ENCODE data around the gene OLR1. TPM values are rescaled to one million over a fixed set of nuclear protein-coding genes. Genes with fewer than 3 reads are reported as not detected.

The OLR1 gene
- total and polyA plus RNA-seq, 2 donors = 0.52 to 1.1 TPM

- Histone ChIP-seq H3K27ac (ENCODE audit: low read depth in 1 of 2, low read length in 1 of 2) (no peak overlapping the region), H3K27me3 (ENCODE audit: control insufficient read depth in 2 of 2, insufficient read depth in 1 of 2, low read length in 1 of 2) (no peaks in the 10 kb centered on the region), H3K4me3 (ENCODE audit: low read length in 2 of 2) (no peak overlapping the region), H3K36me3 (ENCODE audit: control insufficient read depth in 2 of 2, insufficient read depth in 2 of 2, low read length in 1 of 2) (no peaks in the 10 kb centered on the region), H3K4me1 (ENCODE audit: control insufficient read depth in 2 of 2, insufficient read depth in 2 of 2, low read length in 2 of 2) (no peaks in the 10 kb centered on the region), H3K9me3 (ENCODE audit: control insufficient read depth in 2 of 2, insufficient read depth in 1 of 2, low read length in 1 of 2) (no peaks in the 10 kb centered on the region)
- 95% methylated on average over 3 of the region's 3 CpGs for WGBS
- no peak for DNase-seq (ENCODE audit: low read depth in 6 of 9, low spot score in 9 of 9)
These were observed 52.9 kb downstream of the OLR1 start for GRCh38 chr12:10119066-10119465.

DNA sequence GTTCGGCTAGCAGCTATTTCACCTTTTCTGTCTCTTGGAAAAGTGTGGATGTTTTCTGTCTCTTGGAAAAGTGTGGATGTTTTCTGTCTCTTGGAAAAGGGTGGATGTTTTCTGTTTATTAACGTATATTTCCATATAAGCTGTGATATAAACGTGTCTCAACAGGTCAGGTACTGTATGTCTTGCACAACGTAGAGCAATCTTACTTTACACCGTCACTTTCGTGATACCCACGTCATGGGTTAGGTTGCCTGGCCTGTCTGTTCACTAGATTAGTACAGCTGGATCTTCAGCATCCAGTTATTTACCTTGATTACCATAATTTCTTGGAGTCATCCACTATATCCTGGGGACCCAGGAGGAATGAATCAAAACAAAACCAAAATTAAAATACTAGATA is 56.0 kb downstream of the OLR1 start:
- Histone ChIP-seq H3K9me3 (ENCODE audit: control insufficient read depth in 2 of 2, insufficient read depth in 1 of 2, low read length in 1 of 2) (peaks cover 0 to 9% of the 10 kb centered on the region in 2 donors), H3K27me3 (ENCODE audit: control insufficient read depth in 2 of 2, insufficient read depth in 1 of 2, low read length in 1 of 2) (no peaks in the 10 kb centered on the region), H3K4me3 (ENCODE audit: low read length in 2 of 2) (no peak overlapping the region), H3K36me3 (ENCODE audit: control insufficient read depth in 2 of 2, insufficient read depth in 2 of 2, low read length in 1 of 2) (no peaks in the 10 kb centered on the region), H3K4me1 (ENCODE audit: control insufficient read depth in 2 of 2, insufficient read depth in 2 of 2, low read length in 2 of 2) (no peaks in the 10 kb centered on the region), H3K27ac (ENCODE audit: low read depth in 1 of 2, low read length in 1 of 2) (no peak overlapping the region)
- 96% methylated on average over 7 of the region's 7 CpGs for WGBS
- DNase-seq (ENCODE audit: low read depth in 6 of 9, low spot score in 9 of 9) = no peak

DNA sequence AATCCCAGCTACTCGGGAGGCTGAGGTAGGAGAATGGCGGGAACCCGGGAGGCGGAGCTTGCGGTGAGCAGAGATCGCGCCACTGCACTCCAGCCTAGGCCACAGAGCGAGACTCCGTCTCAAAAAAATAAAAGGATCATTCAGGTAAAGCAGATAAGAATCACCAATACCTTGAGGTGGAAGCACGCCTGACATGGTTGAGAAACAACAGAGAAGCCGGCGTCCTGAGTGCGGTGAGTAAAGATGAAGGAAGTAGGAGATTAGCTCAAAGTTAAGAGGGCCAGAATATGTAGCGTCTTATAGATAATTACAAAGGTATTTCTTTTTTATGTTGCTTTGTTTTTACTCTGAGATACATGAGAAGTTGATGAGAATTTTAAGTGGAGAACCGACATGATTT is 56.6 kb downstream of the OLR1 start:
- DNase-seq (ENCODE audit: low read depth in 6 of 9, low spot score in 9 of 9) = no peak
- H3K27me3 ChIP-seq (ENCODE audit: control insufficient read depth in 2 of 2, insufficient read depth in 1 of 2, low read length in 1 of 2) = no peaks in the 10 kb centered on the region
- no peaks in the 10 kb centered on the region for H3K36me3 ChIP-seq (ENCODE audit: control insufficient read depth in 2 of 2, insufficient read depth in 2 of 2, low read length in 1 of 2)
- peaks cover 0 to 10% of the 10 kb centered on the region in 2 donors for H3K9me3 ChIP-seq (ENCODE audit: control insufficient read depth in 2 of 2, insufficient read depth in 1 of 2, low read length in 1 of 2)
- H3K27ac ChIP-seq (ENCODE audit: low read depth in 1 of 2, low read length in 1 of 2) = no peak overlapping the region
- no peak overlapping the region for H3K4me3 ChIP-seq (ENCODE audit: low read length in 2 of 2)
- H3K4me1 ChIP-seq (ENCODE audit: control insufficient read depth in 2 of 2, insufficient read depth in 2 of 2, low read length in 2 of 2) = no peaks in the 10 kb centered on the region
- 91% methylated on average over 15 of the region's 15 CpGs for WGBS

DNA sequence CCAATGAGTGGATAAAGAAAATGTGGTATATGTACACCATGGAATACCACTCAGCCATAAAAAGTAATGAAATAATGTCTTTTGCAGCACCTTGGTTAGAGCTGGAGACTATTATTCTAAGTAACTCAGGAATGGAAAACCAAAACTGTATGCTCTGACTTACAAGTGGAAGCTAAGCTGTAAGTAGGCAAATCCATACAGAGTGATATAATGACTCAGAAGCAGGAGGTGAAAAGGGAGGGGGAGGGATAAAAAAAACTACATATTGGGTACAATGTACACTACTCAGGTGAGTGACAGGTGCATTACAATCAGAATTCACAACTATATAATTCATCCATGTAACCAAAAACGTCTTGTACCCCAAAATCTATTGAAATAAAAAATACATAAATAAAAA is 58.0 kb downstream of the OLR1 start:
- H3K27ac ChIP-seq (ENCODE audit: low read depth in 1 of 2, low read length in 1 of 2) = no peak overlapping the region
- H3K36me3 ChIP-seq (ENCODE audit: control insufficient read depth in 2 of 2, insufficient read depth in 2 of 2, low read length in 1 of 2) = no peaks in the 10 kb centered on the region
- no peaks in the 10 kb centered on the region for H3K4me1 ChIP-seq (ENCODE audit: control insufficient read depth in 2 of 2, insufficient read depth in 2 of 2, low read length in 2 of 2)
- H3K27me3 ChIP-seq (ENCODE audit: control insufficient read depth in 2 of 2, insufficient read depth in 1 of 2, low read length in 1 of 2) = no peaks in the 10 kb centered on the region
- WGBS = 94% methylated on average over 1 of the region's 1 CpG
- H3K4me3 ChIP-seq (ENCODE audit: low read length in 2 of 2) = no peak overlapping the region
- DNase-seq (ENCODE audit: low read depth in 6 of 9, low spot score in 9 of 9) = no peak
- peaks cover 0 to 10% of the 10 kb centered on the region in 2 donors for H3K9me3 ChIP-seq (ENCODE audit: control insufficient read depth in 2 of 2, insufficient read depth in 1 of 2, low read length in 1 of 2)

DNA sequence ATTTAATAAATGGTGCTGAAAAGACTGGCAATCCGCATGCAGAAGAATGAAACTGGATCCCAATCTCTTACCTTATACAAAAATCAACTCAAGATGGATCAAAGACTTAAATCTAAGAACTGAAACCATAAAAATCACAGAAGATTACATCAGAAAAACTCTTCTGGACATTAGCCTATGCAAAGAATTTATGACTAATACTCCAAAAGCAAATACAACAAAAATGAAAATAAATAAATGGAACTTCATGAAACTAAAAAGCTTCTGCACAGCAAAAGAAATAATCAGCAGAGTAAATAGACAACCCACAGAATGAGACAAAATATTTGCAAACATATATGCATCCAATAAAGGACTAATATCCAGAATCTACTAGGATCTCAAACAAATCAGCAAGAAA is 58.9 kb downstream of the OLR1 start:
- Histone ChIP-seq H3K27ac (ENCODE audit: low read depth in 1 of 2, low read length in 1 of 2) (no peak overlapping the region), H3K4me1 (ENCODE audit: control insufficient read depth in 2 of 2, insufficient read depth in 2 of 2, low read length in 2 of 2) (no peaks in the 10 kb centered on the region), H3K36me3 (ENCODE audit: control insufficient read depth in 2 of 2, insufficient read depth in 2 of 2, low read length in 1 of 2) (no peaks in the 10 kb centered on the region), H3K4me3 (ENCODE audit: low read length in 2 of 2) (no peak overlapping the region), H3K9me3 (ENCODE audit: control insufficient read depth in 2 of 2, insufficient read depth in 1 of 2, low read length in 1 of 2) (peaks cover 0 to 10% of the 10 kb centered on the region in 2 donors), H3K27me3 (ENCODE audit: control insufficient read depth in 2 of 2, insufficient read depth in 1 of 2, low read length in 1 of 2) (no peaks in the 10 kb centered on the region)
- DNase-seq (ENCODE audit: low read depth in 6 of 9, low spot score in 9 of 9) = no peak
- 97% methylated on average over 1 of the region's 1 CpG for WGBS

GRCh38 chr12:10111451-10111850 is 60.5 kb downstream of the OLR1 start:
- no peak for DNase-seq (ENCODE audit: low read depth in 6 of 9, low spot score in 9 of 9)
- Histone ChIP-seq H3K4me3 (ENCODE audit: low read length in 2 of 2) (no peak overlapping the region), H3K9me3 (ENCODE audit: control insufficient read depth in 2 of 2, insufficient read depth in 1 of 2, low read length in 1 of 2) (peaks cover 0 to 10% of the 10 kb centered on the region in 2 donors), H3K4me1 (ENCODE audit: control insufficient read depth in 2 of 2, insufficient read depth in 2 of 2, low read length in 2 of 2) (no peaks in the 10 kb centered on the region), H3K36me3 (ENCODE audit: control insufficient read depth in 2 of 2, insufficient read depth in 2 of 2, low read length in 1 of 2) (no peaks in the 10 kb centered on the region), H3K27ac (ENCODE audit: low read depth in 1 of 2, low read length in 1 of 2) (no peak overlapping the region), H3K27me3 (ENCODE audit: control insufficient read depth in 2 of 2, insufficient read depth in 1 of 2, low read length in 1 of 2) (no peaks in the 10 kb centered on the region)
- WGBS = 96% methylated on average over 38 of the region's 38 CpGs

DNA sequence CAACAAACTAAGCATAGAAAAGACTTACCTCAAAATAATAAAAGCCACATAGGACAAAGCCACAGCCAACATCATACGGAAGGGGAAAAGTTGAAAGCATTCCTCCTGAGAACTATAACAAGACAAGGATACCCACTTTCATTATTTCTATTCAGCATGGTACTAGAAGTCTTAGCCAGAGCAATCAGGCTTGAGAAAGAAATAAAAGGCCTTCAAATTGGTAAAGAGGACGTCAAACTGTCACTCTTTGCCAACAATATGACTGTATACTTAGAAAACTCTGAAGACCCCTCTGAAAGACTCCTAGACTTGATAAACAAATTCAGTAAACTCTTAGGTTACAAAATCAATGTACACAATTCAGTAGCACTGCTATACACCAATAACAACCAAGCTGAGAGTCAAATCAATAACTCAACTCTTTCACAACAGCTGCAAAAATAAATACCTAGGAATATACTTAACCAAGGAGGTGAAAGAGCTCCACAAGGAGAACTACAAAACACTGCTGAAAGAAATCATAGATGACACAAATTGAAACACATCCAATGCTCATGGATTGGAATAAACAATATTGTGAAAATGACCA is 61.6 kb downstream of the OLR1 start:
- H3K4me1 ChIP-seq (ENCODE audit: control insufficient read depth in 2 of 2, insufficient read depth in 2 of 2, low read length in 2 of 2) = no peaks in the 10 kb centered on the region
- no peak for DNase-seq (ENCODE audit: low read depth in 6 of 9, low spot score in 9 of 9)
- H3K4me3 ChIP-seq (ENCODE audit: low read length in 2 of 2) = no peak overlapping the region
- no peaks in the 10 kb centered on the region for H3K36me3 ChIP-seq (ENCODE audit: control insufficient read depth in 2 of 2, insufficient read depth in 2 of 2, low read length in 1 of 2)
- H3K27me3 ChIP-seq (ENCODE audit: control insufficient read depth in 2 of 2, insufficient read depth in 1 of 2, low read length in 1 of 2) = no peaks in the 10 kb centered on the region
- WGBS = 96% methylated on average over 2 of the region's 2 CpGs
- peaks cover 0 to 10% of the 10 kb centered on the region in 2 donors for H3K9me3 ChIP-seq (ENCODE audit: control insufficient read depth in 2 of 2, insufficient read depth in 1 of 2, low read length in 1 of 2)
- H3K27ac ChIP-seq (ENCODE audit: low read depth in 1 of 2, low read length in 1 of 2) = no peak overlapping the region

Other genes with a start within 250 kb of the OLR1 start
- gene CLEC2A, start 239.8 kb downstream of the OLR1 start, total RNA-seq = not detected
- gene CLEC2A, start 239.8 kb downstream of the OLR1 start, polyA plus RNA-seq = 0.11 TPM
- 2.9 TPM for gene CLEC12A, start 200.7 kb downstream of the OLR1 start, total RNA-seq
- gene CLEC12A, start 200.7 kb downstream of the OLR1 start, polyA plus RNA-seq = 6.8 TPM
- 0.19 TPM for gene CLEC1B, start 173.0 kb downstream of the OLR1 start, total RNA-seq
- gene CLEC1B, start 173.0 kb downstream of the OLR1 start, polyA plus RNA-seq = 0.48 TPM
- gene CLEC12B, start 161.5 kb downstream of the OLR1 start, total RNA-seq = 0.42 TPM
- 0.50 TPM for gene CLEC12B, start 161.5 kb downstream of the OLR1 start, polyA plus RNA-seq
- 16.2 TPM for gene CLEC9A, start 141.4 kb downstream of the OLR1 start, total RNA-seq
- gene CLEC9A, start 141.4 kb downstream of the OLR1 start, polyA plus RNA-seq = 12.6 TPM
- 42.5 TPM for gene CLEC1A, start 73.1 kb downstream of the OLR1 start, total RNA-seq
- 36.0 TPM for gene CLEC1A, start 73.1 kb downstream of the OLR1 start, polyA plus RNA-seq
- gene CLEC7A, start 41.9 kb downstream of the OLR1 start, total RNA-seq = 25.3 TPM
- gene CLEC7A, start 41.9 kb downstream of the OLR1 start, polyA plus RNA-seq = 25.5 TPM
- gene TMEM52B, start 6.9 kb upstream of the OLR1 start, total RNA-seq = 0.14 TPM
- 0.14 TPM for gene TMEM52B, start 6.9 kb upstream of the OLR1 start, polyA plus RNA-seq
- gene GABARAPL1, start 40.7 kb upstream of the OLR1 start, total RNA-seq = 19.1 TPM
- gene GABARAPL1, start 40.7 kb upstream of the OLR1 start, polyA plus RNA-seq = 92.0 TPM
- 1.1 TPM for gene KLRD1, start 135.7 kb upstream of the OLR1 start, total RNA-seq
- 2.6 TPM for gene KLRD1, start 135.7 kb upstream of the OLR1 start, polyA plus RNA-seq
- 13.4 TPM for gene KLRK1, start 217.9 kb upstream of the OLR1 start, total RNA-seq
- gene KLRK1, start 217.9 kb upstream of the OLR1 start, polyA plus RNA-seq = 27.0 TPM
- gene KLRC4, start 237.6 kb upstream of the OLR1 start, total RNA-seq = 1.3 TPM
- gene KLRC4, start 237.6 kb upstream of the OLR1 start, polyA plus RNA-seq = 0.57 TPM
- 1.7 TPM for gene KLRC3, start 248.5 kb upstream of the OLR1 start, total RNA-seq
- gene KLRC3, start 248.5 kb upstream of the OLR1 start, polyA plus RNA-seq = 2.6 TPM